GM18507 (cell line): Measurements from ENCODE around the gene SDK2.

ENCODE experiments used
- DNase-seq: peaks from one replicate; pipeline ENCODE4 v3.0.0; 2011; ENCODE audit warnings: low read depth; ENCODE audit not compliant: insufficient read length; ENCODE audit errors: extremely low spot score
- FAIRE-seq: peaks from 2 replicates; lab custom pipeline; 2011; peaks lifted over from hg19 to GRCh38; lab: Jason Lieb, UNC

Gene SDK2

DNA sequence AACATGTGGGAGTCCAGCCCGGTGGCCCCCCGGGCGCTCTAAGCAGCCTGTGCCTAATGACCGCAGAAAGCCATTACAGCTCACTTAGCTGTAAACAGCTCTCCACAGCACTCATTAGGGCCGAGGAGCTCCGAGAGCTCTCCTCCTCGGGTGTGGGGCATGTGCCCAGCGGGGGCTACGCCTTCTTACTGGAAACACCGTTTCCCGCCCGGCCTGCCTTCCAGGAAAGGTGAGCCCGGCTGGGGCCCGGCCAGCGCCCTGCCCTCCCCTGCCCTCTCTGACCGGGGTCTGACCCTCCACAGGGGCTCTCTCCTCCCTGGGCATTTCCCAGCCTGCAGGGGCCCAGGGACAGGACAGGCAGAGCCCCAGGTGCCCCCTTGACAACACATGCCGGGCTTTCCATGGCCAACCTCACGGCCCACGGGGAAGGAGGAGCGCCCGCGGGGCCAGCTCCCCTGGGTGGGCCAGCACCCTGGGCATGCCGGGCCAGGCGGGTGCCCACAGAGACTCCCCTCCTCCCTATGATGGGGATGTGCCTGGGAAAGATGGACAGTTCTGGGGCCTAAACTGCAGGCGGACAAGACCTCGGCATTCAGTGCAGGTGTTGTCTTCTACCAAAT is 72.6 kb downstream of the SDK2 start:
- FAIRE-seq (no peak), DNase-seq (no peak)

DNA sequence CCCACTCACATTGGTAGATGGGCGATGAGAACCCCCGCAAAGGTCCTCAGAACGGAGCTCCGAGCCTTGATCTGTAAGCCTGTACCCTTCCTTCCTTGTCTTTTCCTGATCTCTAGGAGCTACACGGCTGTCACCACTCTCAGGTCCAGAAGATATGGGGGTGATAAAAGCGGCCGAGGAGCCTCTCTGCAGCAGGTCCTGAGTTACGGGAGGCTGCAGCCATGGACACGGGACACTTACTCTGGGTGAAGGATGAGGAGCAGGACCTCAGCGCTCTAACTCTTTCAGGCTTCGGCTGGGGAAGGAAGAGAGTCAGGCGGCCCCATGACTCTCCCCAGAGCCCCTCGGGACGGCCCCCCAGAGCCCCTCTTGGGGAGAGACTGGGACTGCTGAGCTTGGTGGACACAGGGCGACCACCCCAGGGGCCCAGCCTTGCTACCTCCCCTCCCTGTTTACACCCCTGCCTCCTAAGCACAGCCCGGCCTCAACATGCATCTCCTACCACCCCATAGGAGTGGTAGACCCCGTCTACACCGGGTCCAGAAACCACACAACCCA is 74.4 kb downstream of the SDK2 start:
- FAIRE-seq (no peak), DNase-seq (no peak)

DNA sequence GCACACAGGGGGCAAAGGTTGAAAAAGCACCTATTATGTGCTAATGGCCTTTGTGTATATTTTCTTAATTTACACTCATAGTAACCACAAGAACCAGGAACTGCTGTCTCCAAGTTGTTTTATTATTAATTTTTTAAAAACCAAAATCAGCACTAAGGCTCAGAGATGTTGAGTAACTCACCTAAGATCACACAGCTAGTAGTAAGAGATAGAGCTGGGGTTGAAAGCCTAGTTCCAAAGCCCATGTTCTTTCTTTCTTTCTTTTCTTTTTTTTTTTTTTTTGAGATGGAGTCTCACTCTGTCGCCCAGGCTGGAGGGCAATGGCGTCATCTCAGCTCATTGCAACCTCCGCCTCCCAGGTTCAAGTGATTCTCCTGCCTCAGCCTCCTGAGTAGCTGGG is 75.3 kb downstream of the SDK2 start:
- FAIRE-seq (no peak), DNase-seq (no peak)

DNA sequence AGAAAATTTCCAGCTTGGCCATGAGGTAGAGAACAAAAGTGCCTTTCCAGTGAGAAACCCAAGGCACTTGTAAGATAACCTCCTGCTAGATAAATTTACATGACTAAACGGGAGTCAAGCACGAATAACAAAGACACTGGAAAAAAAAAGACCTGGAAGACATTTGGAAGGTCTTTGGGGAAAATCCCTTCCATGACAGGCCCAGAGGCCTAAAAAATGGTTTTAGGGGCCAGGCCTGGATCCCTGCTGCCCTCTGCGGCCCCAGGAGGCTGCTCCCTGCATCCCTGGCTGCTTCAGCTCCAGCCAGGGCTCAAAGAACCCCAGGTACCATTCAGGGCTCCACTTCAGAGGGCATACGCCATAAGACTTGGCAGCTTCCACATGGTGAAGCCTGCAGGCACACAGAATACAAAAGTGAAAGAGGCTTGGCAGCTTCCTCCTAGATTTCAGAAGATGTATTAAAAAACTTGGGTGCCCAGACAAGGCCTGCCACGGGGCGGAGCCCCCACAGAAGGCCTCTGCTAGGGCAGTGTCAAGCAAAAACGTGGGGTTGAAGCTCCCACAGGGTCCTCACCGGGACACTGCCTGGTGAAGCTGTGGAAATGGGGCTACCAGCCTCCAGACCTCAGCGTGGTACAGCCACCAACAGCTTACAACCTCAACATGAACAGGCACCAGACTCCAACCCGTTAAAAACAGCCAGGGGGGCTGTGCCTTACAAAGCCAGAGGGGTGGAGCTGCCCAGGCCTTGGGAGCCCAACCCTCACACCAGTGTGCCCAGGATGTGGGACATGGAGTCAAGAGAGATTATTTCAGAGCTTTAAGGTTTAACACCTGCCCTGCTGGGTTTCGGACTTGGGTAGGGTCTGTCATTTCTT is 77.1 kb downstream of the SDK2 start:
- DNase-seq (no peak), FAIRE-seq (no peak)

DNA sequence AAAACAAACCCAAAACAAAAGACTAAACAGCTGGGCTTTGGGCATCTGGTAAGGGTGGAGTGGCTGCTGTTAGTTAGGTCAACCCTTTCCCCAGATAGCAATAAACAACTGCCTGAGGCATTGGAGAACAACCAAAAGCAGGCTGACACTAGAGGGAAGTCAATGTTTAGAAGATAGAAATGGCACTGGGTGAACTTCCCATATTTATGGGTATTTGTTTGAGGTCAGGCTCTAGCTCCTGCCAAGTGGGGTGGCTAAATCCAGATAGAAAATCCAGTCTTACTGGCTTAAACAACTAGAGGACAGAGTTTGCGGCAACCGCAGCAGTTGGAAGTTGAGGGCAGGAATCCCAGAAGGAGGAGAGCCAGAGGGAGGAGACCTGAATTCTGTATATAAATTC is 79.4 kb downstream of the SDK2 start:
- DNase-seq (no peak), FAIRE-seq (no peak)

DNA sequence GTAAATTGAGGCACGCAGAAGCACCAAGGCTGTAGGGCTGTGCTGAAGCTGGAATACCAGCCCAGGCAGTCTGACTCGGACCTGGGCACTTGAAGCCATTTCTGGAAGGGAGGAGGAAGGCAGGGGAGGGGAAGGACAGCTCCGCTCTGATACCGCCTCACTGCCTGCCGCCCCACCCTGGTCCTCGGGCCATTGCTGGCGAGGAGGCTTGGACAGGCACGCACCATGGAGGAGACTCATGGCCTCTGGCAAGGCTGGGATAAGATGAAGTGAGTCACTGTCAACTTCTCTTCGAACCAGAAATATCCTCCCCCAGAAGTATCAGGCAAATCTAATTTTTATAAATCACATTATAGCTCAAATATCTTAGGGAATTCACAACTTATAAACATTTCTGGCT is 81.3 kb downstream of the SDK2 start:
- FAIRE-seq: no peak
- DNase-seq: no peak

DNA sequence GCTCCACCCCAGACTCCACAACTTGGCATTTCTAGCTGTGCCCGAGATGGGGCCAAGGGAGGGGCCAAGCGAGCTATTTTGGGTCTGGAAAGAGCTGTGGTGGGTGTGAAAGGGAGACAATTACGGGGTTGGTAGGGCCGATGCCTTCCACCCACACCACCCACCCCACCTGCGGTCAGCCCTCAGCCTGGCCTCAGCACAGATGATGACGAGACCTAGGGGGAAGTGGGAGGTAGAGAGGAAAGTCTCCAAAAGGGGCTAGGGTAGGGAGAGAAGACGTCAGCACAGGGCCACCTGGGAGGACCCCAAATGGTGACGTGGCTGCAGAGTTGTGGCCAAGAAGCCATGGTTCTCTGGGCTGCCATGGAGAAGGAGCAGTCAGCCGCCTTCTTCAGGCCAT is 83.1 kb downstream of the SDK2 start:
- FAIRE-seq (no peak), DNase-seq (no peak)

DNA sequence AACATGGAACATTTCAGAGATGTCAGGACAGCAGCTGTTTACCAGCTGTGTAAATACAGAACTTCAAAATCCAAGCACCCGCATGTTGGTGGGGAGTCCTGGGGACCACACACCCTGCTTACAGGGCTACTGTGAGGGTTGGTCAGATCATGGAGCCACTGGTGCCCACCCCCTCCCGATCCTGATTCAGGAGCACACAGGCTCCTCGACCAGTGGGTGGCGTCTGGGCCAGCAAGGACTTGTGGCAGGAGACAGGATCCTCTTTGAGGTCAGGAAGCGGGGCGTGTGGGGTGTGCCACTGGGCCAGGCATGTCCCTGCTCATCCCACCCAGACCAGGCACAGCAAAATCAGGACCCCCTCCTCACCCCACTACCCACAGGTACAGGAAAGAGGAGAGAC is 83.6 kb downstream of the SDK2 start:
- no peak for FAIRE-seq

DNA sequence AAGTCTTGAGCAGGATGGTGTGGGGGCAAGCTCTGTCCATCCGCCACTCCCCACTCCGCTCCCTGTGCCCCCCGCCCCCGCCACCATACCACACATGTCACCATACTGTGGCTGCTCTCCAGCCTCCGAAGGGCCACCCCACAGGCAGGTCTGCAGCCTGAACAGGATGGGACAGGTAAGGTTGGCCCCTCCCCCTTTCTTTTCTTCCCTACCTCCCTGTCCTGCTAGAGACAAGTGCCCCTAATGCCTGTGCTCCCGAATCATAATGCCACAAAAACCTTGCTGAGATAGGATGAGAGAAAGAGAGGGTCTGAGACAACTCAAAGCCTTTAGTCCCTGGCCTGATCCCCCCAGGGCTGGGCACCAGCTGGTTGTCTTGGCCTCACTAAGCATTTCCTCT is 84.7 kb downstream of the SDK2 start:
- FAIRE-seq (no peak), DNase-seq (no peak)

More for the DNA sequence above, 83.6 kb downstream of the SDK2 start:
- no peak for DNase-seq

DNA sequence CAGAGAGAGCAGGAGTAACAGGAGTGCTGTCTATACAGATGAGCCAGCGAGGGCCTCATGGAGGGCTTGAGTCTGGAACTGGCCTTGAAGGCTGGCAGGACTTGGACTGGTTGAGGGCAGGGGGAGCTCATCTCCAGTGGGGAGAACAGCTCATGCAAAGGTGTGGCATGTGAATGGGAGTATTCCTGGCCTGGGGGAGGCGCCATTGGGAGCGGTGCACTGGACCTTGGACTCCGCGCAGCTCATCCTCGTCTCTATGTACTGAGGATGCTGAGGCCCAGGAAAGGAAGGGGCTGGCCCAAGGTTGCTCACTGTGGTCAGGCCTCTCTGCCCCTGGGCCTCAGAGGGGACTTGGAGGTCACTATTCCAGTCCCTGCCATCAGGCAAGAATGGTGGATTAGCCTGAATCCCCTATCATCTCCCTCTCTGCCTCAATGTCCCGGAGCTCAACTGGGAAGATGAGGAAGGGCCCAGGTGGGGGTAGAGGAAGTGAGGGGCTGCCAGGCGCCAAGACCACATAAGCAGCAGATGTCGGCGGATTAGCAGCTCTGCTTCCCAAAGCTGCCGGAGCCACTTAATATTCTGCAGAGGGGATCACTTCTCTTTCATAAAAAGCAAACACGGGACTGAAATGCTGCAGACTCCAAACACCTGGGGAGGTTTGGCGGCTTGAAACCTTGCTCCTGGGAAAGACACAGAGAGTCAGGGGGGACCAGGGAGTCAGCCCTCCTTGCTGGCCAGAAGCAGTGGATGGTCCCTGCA is 88.9 kb downstream of the SDK2 start:
- FAIRE-seq (no peak), DNase-seq (no peak)

DNA sequence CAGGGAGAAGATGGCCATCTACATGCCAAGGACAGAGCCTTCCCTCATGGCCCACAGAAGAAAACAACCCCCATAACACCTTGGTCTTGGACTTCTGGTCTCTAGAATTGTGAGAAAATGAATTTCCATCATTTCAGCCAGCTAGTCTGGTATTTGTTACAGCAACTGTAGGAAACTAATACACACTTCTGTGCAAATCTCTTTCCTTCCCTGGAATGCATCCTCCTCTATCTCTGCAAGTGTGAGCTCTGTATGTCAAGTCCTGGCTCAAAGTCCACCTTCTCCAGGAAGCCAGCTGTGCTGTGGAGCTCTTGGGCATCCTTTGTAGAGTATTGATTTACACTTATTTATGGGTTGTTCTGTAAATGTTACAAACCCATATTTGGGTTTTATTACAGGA is 89.7 kb downstream of the SDK2 start:
- DNase-seq (no peak), FAIRE-seq (no peak)

DNA sequence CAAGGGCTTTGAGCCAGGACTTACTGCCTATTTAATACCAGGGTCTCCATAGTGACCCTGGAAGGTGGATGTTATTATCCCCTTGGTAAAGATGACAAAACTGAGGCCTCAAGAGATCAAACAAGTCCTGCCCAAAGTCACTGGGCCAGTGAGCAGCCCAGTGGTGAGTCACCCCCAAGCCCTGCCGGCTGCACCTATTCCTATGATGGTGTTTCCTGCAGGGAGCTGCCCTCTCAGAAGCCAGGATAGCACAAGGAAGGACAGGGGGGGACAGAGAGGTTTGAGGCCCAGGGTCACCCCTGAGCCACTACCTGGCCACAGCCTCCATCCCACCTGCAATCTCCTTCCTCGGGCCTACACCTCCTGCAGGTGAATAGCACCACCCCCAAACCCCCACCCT is 90.9 kb downstream of the SDK2 start:
- FAIRE-seq (no peak), DNase-seq (no peak)

DNA sequence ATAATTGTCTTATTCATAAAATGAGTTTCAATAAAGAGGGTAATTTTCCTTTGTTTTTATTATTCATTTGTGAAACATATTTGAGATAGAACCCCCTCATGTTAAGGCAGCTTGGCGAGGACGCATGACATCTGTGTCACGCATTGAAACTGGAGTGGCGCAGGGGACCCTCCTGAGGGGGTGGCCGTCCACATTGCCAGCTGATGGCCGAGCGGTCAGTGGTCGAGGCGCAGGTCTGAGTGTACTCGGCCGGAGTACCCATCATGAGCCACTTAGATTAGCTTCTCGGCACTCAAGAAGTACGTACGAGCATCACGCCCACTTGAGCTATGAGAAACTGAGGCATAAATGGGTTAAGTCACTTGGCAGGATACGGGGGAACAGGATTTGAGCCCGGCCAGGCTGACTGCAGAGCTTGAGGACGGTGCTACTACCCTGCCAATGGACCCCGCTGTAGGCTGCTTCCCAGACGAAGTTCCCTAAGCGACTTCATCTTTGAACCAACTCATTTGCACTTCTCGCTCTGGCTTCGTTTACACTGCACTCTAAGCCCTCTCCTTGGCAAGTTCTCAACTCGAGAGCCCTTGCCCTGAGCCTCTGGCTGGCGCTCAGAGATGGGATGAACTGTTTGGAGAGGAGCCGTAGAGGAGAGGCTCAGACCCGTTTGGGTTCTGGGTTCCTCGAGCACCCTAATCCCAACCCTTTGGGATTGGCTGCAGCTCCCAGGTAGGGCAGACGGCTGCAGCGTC is 91.8 kb downstream of the SDK2 start:
- FAIRE-seq: no peak
- no peak for DNase-seq

DNA sequence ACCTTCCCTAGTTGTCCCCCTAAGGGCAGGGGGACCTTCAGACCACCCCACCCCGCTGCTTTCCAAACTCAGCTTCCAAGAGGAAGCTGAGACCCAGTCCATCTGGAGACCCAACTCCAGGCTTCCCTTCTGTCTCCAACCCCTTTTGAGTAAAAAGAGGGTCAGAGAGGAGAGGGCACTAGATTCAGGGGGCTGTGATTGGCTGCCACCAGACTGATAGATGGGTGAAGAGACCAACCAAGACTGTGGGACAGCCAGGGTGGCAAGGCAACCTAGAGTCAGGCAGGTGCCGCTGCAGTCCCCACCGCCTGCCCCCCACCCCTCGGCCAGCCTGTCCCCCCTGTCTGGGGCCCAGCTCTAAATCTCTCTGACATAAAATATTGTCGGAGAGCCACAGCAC is 92.5 kb downstream of the SDK2 start:
- DNase-seq: no peak
- FAIRE-seq: no peak

DNA sequence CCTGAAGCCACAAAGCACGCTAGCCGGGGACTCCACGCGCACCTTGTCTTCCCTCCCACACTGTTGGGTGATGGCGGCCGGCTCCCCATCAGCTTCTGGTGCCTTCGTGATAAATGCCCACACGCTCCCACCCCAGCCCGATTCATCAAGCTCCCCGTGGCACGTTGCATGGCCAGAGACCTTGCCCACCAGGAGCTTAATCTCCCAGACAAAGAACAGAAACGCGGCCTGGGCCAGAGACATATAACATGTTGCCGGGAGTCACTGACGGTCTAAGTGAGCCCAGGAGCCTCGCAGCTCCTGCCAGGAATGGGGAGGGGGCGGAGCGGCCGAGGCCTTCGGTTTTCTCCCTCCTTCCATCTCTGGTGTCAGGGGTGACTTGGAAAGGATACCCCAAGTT is 93.1 kb downstream of the SDK2 start:
- DNase-seq (no peak), FAIRE-seq (no peak)

DNA sequence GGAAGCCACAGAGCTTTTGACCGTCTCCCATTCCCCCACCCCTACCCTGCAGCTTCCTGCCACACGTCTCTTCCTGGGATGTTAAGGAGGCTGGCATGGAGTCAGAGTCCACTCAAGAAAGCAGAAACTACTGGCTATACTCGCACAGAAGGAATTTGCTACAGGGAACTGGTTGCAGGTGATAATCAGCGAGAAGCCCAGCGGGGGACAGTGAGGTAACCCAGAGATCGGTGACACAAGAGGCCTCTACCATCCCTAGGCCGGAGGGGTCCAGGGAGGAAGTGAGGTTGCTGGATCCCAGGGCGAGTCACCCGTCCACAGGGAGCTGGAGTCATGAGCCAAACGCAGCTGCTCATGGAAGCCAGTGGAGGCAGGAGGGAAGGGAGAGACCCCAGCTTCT is 93.7 kb downstream of the SDK2 start:
- FAIRE-seq: no peak
- no peak for DNase-seq

DNA sequence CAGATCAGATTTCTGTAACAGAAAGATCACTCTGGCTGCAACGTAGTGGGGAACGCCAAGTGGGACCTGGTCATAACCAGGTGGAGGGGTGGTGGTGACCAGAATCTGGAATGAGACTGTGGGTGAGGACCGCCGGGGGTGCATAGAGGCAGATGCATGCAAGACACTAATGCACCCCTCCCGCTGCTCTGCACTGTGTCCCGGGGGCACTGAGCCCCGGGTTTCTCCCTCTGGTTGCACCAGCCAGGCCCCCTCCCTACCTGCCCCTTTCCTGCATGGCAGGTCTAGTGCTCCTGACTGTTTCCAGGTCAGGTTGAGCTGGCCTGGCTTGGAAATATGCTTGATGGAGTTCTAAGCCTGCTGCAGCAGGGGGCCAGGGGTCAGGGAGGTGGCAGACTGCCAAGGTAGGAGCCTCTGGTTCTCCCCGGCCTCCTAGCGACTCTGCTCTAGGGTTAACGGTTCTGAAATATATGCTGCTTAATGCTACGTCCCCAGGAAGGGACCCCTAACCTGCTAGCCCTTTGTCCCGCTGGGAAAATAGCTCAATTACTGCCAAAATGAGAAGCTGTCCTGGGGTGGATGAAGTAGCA is 94.3 kb downstream of the SDK2 start:
- FAIRE-seq (no peak), DNase-seq (no peak)

DNA sequence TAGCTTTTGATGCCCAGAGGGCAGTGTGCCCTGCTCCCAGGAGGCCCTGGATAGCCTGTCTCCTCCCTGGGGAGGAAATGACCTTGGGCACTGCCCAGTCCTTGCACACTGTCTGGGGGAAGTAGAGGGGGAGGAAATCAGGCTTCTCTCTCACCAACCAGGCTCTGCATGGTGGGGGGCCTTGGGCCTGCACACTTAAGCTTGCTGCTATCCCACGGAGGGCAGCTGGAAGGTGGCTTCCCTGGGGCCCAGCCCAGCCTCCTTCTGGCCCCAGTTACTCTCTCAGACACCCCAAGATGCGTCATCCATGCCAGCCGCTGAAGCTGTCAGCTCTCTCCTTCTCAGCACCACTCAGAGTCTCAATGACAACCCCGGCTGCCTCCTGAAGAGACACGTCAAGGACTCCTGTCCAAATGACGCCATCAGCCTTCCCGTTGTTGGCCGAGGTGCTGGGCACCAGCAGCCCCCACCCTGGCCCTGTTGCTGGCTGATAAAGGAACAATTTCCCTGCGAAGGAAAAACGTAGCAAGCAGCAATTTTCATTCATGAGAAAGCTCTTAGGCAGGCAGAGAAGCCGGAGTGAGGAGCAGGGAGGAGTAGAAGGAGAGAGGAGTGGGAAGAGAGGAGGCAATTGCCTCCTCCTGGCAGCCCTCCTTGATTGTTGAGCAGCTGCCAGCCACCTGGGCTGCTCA is 95.5 kb downstream of the SDK2 start:
- no peak for FAIRE-seq

DNA sequence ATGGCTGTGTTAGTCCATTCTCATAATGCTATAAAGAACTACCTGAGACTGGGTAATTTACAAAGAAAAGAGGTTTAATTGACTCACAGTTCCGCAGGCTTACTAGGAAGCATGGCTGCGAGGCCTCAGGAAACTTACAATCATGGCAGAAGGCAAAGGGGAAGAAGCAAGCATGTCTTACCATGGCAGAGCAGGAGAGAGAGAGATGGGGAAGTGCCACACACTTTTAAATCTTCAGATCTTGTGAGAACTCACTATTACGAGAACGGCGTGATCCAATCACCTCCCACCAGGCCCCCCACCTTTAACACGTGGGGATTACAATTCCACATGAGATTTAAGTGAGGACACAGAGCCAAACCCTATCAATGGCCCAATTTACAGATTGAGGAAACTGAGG is 96.5 kb downstream of the SDK2 start:
- no peak for FAIRE-seq
- DNase-seq: no peak

More for the DNA sequence above, 95.5 kb downstream of the SDK2 start:
- no peak for DNase-seq
